Kidney epithelial cell (primary cell): ENCODE measurements around the gene GRM2. TPM values are rescaled to one million over a fixed set of nuclear protein-coding genes. Genes with fewer than 3 reads are reported as not detected.

Experiments
- DNase-seq: peaks from one replicate; pipeline ENCODE4 v3.0.0-alpha.2; 2010; ENCODE audit warnings: low read depth
- H3K27me3 ChIP-seq: 2 replicates; pipeline ENCODE4 v1.6.0; 2011; ENCODE audit warnings: low read length; ENCODE audit not compliant: control insufficient read depth, insufficient read depth
- H3K36me3 ChIP-seq: 2 replicates; pipeline ENCODE4 v1.5.1; 2011; ENCODE audit warnings: low read length; ENCODE audit not compliant: control insufficient read depth, insufficient read depth
- H3K4me3 ChIP-seq: 2 replicates; pipeline ENCODE4 v1.5.1; 2011; ENCODE audit warnings: low read depth, mild to moderate bottlenecking, control low read depth, low read length
- total RNA-seq: library from RNA; depleted of rRNA; stranded (reverse); fragments of >200 nt; gene quantifications from 2 replicates; pipeline ENCODE4 v1.2.3, GENCODE V29; 2015
- TF ChIP-seq, protein P1 (sequence below): IDR thresholded peaks from 2 replicates; pipeline ENCODE4 v1.5.1; 2011; ENCODE audit warnings: mild to moderate bottlenecking, moderate library complexity, low read length, control low read depth, inconsistent platforms; ENCODE audit not compliant: insufficient read depth, poor library complexity, severe bottlenecking

The GRM2 gene
- total RNA-seq, 1 donor from 2014 or later: not detected

DNA sequence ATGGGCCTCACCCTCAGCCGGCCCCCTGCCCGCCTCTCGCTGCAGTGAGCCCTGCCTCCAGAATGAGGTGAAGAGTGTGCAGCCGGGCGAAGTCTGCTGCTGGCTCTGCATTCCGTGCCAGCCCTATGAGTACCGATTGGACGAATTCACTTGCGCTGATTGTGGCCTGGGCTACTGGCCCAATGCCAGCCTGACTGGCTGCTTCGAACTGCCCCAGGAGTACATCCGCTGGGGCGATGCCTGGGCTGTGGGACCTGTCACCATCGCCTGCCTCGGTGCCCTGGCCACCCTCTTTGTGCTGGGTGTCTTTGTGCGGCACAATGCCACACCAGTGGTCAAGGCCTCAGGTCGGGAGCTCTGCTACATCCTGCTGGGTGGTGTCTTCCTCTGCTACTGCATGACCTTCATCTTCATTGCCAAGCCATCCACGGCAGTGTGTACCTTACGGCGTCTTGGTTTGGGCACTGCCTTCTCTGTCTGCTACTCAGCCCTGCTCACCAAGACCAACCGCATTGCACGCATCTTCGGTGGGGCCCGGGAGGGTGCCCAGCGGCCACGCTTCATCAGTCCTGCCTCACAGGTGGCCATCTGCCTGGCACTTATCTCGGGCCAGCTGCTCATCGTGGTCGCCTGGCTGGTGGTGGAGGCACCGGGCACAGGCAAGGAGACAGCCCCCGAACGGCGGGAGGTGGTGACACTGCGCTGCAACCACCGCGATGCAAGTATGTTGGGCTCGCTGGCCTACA lies 8.5 kb downstream of the GRM2 start:
- H3K27me3 ChIP-seq: no peaks in the 10 kb centered on the region
- no peaks in the 10 kb centered on the region for H3K36me3 ChIP-seq
- TF ChIP-seq, protein P1, sequence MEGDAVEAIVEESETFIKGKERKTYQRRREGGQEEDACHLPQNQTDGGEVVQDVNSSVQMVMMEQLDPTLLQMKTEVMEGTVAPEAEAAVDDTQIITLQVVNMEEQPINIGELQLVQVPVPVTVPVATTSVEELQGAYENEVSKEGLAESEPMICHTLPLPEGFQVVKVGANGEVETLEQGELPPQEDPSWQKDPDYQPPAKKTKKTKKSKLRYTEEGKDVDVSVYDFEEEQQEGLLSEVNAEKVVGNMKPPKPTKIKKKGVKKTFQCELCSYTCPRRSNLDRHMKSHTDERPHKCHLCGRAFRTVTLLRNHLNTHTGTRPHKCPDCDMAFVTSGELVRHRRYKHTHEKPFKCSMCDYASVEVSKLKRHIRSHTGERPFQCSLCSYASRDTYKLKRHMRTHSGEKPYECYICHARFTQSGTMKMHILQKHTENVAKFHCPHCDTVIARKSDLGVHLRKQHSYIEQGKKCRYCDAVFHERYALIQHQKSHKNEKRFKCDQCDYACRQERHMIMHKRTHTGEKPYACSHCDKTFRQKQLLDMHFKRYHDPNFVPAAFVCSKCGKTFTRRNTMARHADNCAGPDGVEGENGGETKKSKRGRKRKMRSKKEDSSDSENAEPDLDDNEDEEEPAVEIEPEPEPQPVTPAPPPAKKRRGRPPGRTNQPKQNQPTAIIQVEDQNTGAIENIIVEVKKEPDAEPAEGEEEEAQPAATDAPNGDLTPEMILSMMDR: no peak
- H3K4me3 ChIP-seq: no peak overlapping the region
- DNase-seq: no peak

DNA sequence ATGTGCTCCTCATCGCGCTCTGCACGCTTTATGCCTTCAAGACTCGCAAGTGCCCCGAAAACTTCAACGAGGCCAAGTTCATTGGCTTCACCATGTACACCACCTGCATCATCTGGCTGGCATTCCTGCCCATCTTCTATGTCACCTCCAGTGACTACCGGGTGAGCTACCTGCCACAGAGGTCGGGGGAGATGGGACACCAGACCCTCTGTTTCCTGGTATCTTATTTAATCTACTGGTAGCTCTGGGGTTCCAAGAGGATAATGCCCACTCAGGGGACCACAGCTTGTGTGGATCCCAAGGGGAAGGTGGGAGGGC lies 9.1 kb downstream of the GRM2 start:
- Histone ChIP-seq H3K36me3 (no peaks in the 10 kb centered on the region), H3K27me3 (no peaks in the 10 kb centered on the region), H3K4me3 (no peak overlapping the region)
- TF ChIP-seq, protein P1: no peak
- DNase-seq: no peak

DNA sequence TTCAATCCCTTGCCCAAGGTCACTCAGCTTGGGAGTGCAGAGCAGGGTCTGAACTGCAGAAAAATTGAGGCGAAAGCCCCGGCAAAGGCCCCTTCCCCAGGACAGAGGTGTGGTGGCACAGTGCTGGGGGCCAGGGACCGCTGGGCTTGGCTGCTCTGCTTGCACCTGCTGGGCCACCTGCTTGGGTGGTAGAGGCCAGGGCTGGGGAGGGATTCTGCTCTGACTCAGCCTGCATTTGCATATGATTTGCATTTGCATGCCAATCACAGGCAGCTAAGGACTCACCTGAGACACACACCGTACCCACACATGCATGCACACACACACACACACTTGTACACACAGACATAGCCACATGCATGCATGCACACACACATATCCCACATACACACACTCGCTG lies 9.9 kb downstream of the GRM2 start:
- H3K36me3 ChIP-seq: no peaks in the 10 kb centered on the region
- no peak overlapping the region for H3K4me3 ChIP-seq
- no peak for DNase-seq
- TF ChIP-seq, protein P1: no peak
- H3K27me3 ChIP-seq: no peaks in the 10 kb centered on the region

GRCh38 chr3:51717446-51717845 lies 10.6 kb downstream of the GRM2 start:
- TF ChIP-seq, protein P1: no peak
- Histone ChIP-seq H3K36me3 (no peaks in the 10 kb centered on the region), H3K27me3 (no peaks in the 10 kb centered on the region), H3K4me3 (no peak overlapping the region)
- DNase-seq: no peak

DNA sequence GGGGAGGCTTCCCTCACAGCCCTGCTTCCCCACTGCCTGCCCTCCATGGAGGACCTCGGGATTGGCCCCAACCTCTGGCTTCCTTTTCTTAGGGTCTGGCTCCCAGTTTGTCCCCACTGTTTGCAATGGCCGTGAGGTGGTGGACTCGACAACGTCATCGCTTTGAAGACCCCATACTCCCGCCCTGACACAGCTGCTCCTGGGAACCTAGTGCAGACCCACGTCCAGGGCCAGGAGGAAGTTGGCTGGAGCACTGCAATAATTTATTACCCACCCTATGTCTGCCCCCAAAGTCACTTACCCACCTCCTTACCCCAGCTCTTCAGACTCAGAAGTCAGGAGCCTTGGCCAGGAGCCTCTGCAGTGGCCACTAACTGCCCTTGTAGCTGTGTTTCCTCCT lies 11.1 kb downstream of the GRM2 start:
- Histone ChIP-seq H3K36me3 (no peaks in the 10 kb centered on the region), H3K4me3 (no peak overlapping the region), H3K27me3 (no peaks in the 10 kb centered on the region)
- TF ChIP-seq, protein P1: no peak
- DNase-seq: no peak
